GM18858 (cell line): ENCODE results near the gene ZNF577.
"Not testable (repeated sequence)": the region's sequence is repeated elsewhere in the genome, so short reads cannot be mapped to it uniquely, and the experiment has no call there.

ENCODE experiments used
- ATAC-seq: cut with Tn5 transposase; IDR thresholded peaks from one replicate; pipeline ENCODE4 v1.9.1; 2021; ENCODE audit not compliant: unreplicated experiment

Gene ZNF577

DNA sequence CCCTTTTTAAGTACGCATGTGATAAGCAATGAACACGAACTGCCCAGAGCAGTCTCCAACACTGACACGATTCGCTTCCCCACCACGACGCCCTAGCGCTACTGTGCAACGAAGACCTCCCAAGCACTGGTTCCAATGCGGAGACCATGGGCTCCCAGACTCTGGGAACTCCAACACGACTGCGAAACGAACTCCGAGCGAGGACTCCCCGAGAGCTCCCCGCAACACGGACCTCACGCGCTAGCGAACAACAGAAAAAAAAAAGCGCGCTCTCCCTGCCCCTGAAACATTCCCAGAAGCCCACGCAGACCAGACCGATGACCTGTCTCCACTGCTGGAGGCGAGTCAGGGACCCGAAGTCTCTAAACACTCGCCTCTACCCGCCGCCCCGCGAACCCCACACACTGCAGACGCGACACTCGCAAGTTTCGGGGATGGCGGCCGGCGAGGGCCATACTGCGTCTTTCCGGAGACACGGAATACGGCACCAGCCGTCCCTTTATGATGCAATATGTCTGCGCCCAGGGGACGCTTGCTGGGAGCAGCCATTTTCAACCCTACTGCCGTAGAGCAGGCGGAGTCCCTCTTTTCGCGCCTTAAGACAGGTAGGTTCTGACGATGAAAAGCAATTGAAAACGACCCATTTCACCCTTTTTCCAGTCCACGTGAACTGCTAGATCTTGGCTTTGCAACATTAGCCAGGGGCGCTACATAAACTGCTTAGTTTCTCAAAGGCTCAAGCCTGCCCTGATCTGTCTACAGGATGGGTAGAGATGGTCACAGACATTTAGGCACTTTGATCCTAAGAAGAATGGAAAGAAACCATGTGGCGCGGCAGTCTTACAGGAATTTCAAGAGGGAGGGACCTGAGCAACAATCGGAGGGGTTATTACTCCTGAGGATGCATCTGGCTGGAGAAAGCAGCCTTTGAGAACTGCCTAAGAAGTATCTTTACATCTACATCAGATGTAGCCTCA lies at the start of gene ZNF577:
Gene ZNF577 (minus strand): TSS at position 430 of the 977 bp plus-strand sequence. CDS start 7,569 bp downstream, outside the sequence.
- ATAC-seq, result no peak

DNA sequence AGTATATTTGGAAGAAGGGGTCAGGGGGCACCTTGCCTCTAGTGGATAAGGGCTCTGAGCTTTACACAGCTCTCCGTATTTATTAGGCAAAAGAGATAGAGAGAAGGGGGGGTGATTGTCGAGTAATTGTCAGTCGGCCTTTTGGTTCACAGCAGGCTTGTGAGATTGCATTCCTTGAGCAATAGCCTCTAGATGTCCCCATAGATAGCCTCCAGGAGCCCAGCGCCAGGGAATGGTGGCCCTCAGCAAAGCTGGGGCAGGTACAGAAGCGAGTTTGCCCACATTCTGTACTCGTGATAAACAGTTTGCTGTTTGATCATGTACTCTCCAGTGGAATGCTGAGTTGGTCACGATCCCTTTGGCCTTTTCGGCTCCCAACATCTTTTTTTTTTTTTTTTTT lies 44.2 kb upstream of the ZNF577 start:
- no peak for ATAC-seq

- ATAC-seq, result no peak
These were observed 40.1 kb upstream of the ZNF577 start for GRCh38 chr19:51927859-51928258.

GRCh38 chr19:51926784-51927741 lies 39.3 kb upstream of the ZNF577 start, which contains the start of gene ZNF613:
ZNF613 (plus strand) TSS chr19:51927472; CDS start chr19:51936221, 8,749 bp downstream.
- peak; percentile 62 for ATAC-seq

- no peak for ATAC-seq
These were observed 38.7 kb upstream of the ZNF577 start for GRCh38 chr19:51926426-51926783.

DNA sequence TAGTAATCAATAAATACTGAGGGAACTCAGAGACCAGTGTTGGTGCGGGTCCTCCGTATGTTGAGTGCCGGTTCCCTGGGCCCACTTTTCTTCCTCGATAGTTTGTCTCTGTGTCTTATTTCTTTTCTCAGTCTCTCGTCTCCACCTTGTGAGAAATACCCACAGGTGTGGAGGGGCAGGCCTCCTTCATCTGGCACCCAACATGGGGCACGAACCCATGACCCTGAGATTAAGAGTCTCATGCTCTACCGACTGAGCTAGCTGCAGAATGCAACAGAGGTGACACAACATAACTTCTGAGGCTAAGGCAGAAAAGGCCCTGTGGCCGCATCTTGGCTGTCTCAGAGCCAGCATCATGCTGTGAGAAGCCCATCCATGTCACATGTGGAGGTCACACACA lies 34.2 kb upstream of the ZNF577 start:
- ATAC-seq, result no peak

- no peak for ATAC-seq
These were observed 31.9 kb upstream of the ZNF577 start for GRCh38 chr19:51919606-51920005.

DNA sequence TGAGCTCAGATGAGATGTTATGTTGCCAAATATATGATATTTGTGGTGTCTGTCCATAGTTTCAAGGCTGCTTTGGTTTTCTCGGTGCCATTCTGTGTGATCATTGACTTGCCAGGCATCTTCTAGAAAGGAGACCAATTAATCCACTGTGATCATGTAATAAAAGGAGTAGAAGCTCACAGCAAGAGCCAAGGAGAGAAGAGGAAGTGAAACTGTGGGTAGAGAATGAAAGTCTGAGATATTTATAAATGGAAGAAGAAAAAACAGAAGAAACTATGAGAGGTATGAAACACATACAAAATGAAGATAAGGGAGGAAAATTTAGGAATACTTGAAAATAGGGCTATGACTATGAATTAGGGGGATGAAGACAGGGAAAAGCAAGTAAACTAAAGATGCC lies 28.4 kb upstream of the ZNF577 start:
- ATAC-seq, result no peak

- no peak for ATAC-seq
These were observed 27.6 kb upstream of the ZNF577 start for GRCh38 chr19:51915324-51915867.

DNA sequence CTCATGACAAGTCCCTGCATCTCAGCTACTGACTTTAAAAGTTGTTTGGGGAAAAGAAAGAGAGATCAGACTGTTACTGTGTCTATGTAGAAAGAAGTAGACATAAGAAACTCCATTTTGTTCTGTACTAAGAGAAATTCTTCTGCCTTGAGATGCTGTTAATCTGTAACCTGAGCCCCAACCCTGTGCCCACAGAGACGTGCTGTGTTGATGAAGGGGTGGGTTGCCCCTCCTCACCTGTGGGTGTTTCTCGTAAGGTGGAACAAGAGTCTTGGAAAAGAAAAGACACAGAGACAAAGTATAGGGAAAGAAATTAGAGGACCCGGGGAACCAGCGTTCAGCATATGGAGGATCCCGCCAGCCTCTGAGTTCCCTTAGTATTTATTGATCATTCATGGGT lies 20.2 kb upstream of the ZNF577 start:
- not testable (repeated sequence) for ATAC-seq

DNA sequence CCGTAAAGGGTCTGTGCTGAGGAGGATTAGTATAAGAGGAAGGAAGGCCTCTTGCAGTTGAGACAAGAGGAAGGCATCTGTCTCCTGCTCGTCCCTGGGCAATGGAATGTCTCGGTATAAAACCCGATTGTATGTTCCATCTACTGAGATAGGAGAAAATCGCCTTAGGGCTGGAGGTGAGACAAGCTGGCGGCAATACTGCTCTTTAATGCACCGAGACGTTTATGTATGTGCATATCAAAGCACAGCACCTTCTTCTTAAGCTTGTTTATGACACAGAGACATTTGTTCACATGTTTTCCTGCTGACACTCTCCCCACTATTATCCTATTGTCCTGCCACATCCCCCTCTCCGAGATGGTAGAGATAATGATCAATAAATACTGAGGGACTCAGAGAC lies 18.4 kb upstream of the ZNF577 start:
- not testable (repeated sequence) for ATAC-seq

DNA sequence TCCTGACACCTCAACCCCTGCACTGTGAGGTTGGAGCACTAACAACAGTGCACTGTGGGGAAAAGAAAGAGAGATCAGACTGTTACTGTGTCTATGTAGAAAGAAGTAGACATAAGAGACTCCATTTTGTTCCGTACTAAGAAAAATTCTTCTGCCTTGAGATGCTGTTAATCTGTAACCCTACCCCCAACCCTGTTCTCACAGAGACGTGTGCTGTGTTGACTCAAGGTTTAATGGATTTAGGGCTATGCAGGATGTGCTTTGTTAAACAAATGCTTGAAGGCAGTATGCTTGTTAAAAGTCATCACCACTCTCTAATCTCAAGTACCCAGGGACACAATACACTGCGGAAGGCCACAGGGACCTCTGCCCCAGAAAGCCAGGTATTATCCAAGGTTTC lies 17.9 kb upstream of the ZNF577 start:
- not testable (repeated sequence) for ATAC-seq

- no peak for ATAC-seq
These were observed 17.5 kb upstream of the ZNF577 start for GRCh38 chr19:51905206-51905605.

GRCh38 chr19:51904331-51905165 lies 16.8 kb upstream of the ZNF577 start, which contains the start of gene ZNF649:
ZNF649 (minus strand) TSS chr19:51905017; CDS start chr19:51900107, 4,910 bp downstream.
- ATAC-seq, result peak; percentile 55

DNA sequence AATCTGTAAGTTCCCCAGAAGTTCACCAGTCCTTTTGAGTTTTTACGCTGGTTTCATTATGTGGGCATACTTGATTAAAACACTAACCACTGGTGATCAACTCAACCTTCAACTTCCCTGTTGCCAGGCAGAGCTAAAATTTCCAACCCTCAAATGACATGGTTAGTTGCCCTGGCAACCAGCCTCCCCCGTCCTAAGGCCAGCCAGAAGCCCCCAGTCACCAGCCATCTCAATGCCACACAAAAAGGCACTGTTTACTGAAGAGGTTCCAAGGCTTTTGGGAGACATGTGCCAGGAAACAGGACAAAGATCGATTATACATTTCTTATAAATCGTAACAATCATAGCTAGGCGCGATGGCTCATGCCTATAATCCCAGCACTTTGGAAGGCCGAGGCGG lies 15.4 kb upstream of the ZNF577 start:
- ATAC-seq, result no peak

GRCh38 chr19:51901860-51902259 lies 14.1 kb upstream of the ZNF577 start:
- no peak for ATAC-seq

- no peak for ATAC-seq
These were observed 3.5 kb upstream of the ZNF577 start for GRCh38 chr19:51891193-51891747.

- no peak for ATAC-seq
These were observed 2.2 kb upstream of the ZNF577 start for GRCh38 chr19:51889934-51890333.

DNA sequence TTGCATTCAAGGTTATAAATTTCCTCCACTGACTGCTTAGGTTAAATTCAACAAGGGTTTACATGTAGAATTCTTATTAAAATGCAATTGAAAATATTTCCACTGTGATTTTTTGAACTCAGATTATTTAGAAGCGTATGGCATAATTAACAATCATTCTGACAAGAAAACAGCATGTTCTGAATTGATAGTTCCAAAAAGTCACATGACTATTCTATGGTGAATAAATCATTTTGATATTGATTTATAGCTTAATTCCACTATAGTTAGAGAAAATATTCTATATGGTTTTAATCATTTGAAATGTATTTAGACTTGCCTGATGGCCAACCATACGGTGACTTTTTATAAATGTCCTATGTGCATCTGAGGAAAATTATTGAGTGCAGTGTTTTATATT lies 3.0 kb downstream of the ZNF577 start:
- ATAC-seq, result no peak

DNA sequence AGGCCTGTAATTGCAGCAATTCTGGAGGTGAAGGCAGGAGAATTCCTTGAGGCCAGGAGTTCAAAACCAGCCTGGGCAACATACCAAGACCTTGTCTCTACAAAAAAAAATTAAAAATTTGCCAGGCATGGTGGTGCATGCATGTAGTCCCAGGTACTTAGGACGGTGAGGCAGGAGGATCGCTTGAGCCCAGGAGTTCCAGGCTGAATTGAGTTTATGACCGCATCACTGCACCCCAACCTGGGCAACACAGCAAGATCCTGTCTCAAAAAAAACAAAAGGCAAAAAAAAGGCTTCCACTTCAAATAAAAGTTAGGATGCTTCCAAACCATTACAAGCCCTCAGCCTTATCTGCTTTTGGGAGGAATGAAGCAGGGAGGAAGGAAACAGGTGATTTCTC lies 5.2 kb downstream of the ZNF577 start:
- no peak for ATAC-seq
